Adrenal gland (tissue), 12 donors: ENCODE data around the gene UBL7. TPM values are rescaled to one million over a fixed set of nuclear protein-coding genes. Genes with fewer than 3 reads are reported as not detected.

ENCODE experiments used
- DNase-seq, 7 donors: peaks; one replicate each; pipeline ENCODE4 v3.0.0-alpha.2; 2019 to 2020
- H3K27ac ChIP-seq, 5 donors: fragments of 200-600 bp; sonication (generic) in 4 of 5; 1 replicate in 3 of 5; 2 replicates in 2 of 5; pipeline versions ENCODE4 v1.5.1 to v1.8.0; 2016 to 2020; ENCODE audit warnings: mild to moderate bottlenecking in 1 of 5
- H3K27me3 ChIP-seq: fragments of 200-600 bp; 2 replicates; pipeline ENCODE4 v1.8.0; 2021
- H3K36me3 ChIP-seq, 2 donors: fragments of 200-600 bp; replicated peaks in 1 of 2; 1 replicate in 1 of 2; 2 replicates in 1 of 2; pipeline versions ENCODE4 v1.5.1 to v1.8.0; 2018 to 2022
- H3K4me1 ChIP-seq, 2 donors: fragments of 200-600 bp; replicated peaks in 1 of 2; 1 replicate in 1 of 2; 2 replicates in 1 of 2; pipeline versions ENCODE4 v1.5.1 to v1.8.0; 2018 to 2021
- H3K4me3 ChIP-seq, 4 donors: fragments of 200-600 bp; sonication (generic) in 3 of 4; one replicate each; pipeline ENCODE4 v1.5.1; 2016 to 2018
- H3K9me3 ChIP-seq, 3 donors: fragments of 200-600 bp; sonication (generic) in 1 of 3; replicated peaks in 1 of 3; 1 replicate in 2 of 3; 2 replicates in 1 of 3; pipeline versions ENCODE4 v1.5.1 to v1.8.0; 2016 to 2021
- POLR2A ChIP-seq, 2 donors: fragments of 450-650 bp; IDR thresholded peaks; one replicate each; pipeline ENCODE4 v1.6.1; 2017; ENCODE audit warnings: antibody characterized with exemption in 2 of 2, mild to moderate bottlenecking in 2 of 2, moderate library complexity in 1 of 2
- WGBS, 4 donors: extraction: QIAGEN DNeasy Blood & Tissue Kit in 2 of 4; methylation state at CpG; one replicate each; pipeline versions ENCODE4 v1.1.5 to v1.1.7; 2013 to 2017; 5-methylcytosine and 5-hydroxymethylcytosine counted together
- intact Hi-C, 2 donors: fragments of 100-400 bp; cut with DNase I; formaldehyde crosslinking; loops; one replicate each; pipeline versions ENCODE4 v1.14.1 to v1.15.0; 2022 to 2023
- polyA plus RNA-seq, 3 donors: library from polyadenylated mRNA; stranded (reverse); fragments of 200-250 nt in 2 of 3; fragments of 350-450 nt in 1 of 3; fragmentation: Illumina TruSeq in 1 of 3; extraction: RNeasy Lipid Tissue Mini Kit (QIAGEN cat#74804) in 1 of 3; gene quantifications; one replicate each; pipeline ENCODE4 v1.2.3, GENCODE V29; 2013 to 2014
- total RNA-seq, 9 donors: library from RNA; depleted of rRNA in 4 of 9; stranded (reverse); fragments of >200 nt in 4 of 9; fragments of 120-200 nt in 1 of 9; fragmentation: NEBNext Ultra II Directional in 1 of 9; extraction: Animal tissue kit (Norgen Biotek cat#: 25700) in 1 of 9; gene quantifications; one replicate each; pipeline versions ENCODE4 v1.1.0 to v1.2.4, GENCODE V29; 2013 to 2023
- TF ChIP-seq, protein P1 (sequence below), 6 experiments: fragments of 450-650 bp in 4 of 6; fragments of 200-600 bp in 2 of 6; sonication (generic) in 1 of 6; IDR thresholded peaks; 1 replicate in 5 of 6; 2 replicates in 1 of 6; pipeline versions ENCODE4 v1.5.1 to v1.8.0; 2016 to 2021; ENCODE audit warnings: antibody characterized with exemption in 6 of 6, mild to moderate bottlenecking in 2 of 6, moderate library complexity in 1 of 6
- donor health status: healthy with polysubstance abuse.
- donor health status: Bipolar disorder and iron deficiency.
- donor health status: DM: yes; HTN: yes; CAD: no.
- donor health status: DM: no; HTN: no; CAD: no.
- donor health status: DM: no; HTN: no; CAD: no.
- donor health status: DM: yes; HTN: yes; CAD: no.

Gene UBL7
- total and polyA plus RNA-seq, 12 donors, result 16.0 to 85.0 (median 50.2) TPM

DNA sequence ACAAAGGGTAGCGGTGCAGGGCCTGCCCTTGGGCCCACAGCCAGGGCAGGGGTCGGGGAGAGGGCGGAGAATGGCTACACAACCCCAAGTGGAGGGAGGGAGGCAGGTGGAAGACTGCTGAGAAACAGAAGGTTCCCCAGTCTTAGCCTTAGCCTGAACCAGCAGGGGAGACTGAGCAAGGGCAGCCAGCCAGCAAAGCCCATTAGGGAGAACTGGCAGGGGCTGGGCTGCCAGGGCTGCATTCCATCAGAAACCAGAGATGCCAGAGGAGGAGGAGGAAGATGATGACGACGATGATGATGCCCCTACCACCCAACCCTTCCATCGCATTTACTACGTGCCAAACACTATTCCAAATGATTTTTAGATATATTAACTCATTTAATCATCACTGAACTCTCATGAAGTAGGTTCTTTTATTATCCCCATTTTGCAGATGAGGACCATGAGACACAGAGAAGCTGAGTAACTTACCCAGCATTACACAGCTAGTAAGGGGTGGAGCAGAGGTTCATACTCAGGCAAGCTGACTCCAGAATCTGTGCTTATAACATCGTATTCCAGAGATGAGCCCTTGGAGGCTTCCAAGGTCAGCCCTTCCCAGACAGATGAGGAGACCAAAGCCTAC lies 35.9 kb downstream of the UBL7 start:
- Histone ChIP-seq H3K9me3 (no peaks in the 10 kb centered on the region), H3K4me3 (no peak overlapping the region), H3K36me3 (no peaks in the 10 kb centered on the region), H3K27ac (no peak overlapping the region), H3K27me3 (no peaks in the 10 kb centered on the region), H3K4me1 (peaks cover 6 to 27% of the 10 kb centered on the region in 2 donors)
- TF ChIP-seq, protein P1, sequence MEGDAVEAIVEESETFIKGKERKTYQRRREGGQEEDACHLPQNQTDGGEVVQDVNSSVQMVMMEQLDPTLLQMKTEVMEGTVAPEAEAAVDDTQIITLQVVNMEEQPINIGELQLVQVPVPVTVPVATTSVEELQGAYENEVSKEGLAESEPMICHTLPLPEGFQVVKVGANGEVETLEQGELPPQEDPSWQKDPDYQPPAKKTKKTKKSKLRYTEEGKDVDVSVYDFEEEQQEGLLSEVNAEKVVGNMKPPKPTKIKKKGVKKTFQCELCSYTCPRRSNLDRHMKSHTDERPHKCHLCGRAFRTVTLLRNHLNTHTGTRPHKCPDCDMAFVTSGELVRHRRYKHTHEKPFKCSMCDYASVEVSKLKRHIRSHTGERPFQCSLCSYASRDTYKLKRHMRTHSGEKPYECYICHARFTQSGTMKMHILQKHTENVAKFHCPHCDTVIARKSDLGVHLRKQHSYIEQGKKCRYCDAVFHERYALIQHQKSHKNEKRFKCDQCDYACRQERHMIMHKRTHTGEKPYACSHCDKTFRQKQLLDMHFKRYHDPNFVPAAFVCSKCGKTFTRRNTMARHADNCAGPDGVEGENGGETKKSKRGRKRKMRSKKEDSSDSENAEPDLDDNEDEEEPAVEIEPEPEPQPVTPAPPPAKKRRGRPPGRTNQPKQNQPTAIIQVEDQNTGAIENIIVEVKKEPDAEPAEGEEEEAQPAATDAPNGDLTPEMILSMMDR (IDR thresholded peaks at IDR 0.05), result no peak
- no peak for TF ChIP-seq POLR2A (IDR thresholded peaks at IDR 0.05)
- intact Hi-C loops, result no loop called here
- DNase-seq, result no peak
- 78 to 92% (median 83%) methylated on average over 7 to 8 of the region's 8 CpGs for WGBS, 4 donors

DNA sequence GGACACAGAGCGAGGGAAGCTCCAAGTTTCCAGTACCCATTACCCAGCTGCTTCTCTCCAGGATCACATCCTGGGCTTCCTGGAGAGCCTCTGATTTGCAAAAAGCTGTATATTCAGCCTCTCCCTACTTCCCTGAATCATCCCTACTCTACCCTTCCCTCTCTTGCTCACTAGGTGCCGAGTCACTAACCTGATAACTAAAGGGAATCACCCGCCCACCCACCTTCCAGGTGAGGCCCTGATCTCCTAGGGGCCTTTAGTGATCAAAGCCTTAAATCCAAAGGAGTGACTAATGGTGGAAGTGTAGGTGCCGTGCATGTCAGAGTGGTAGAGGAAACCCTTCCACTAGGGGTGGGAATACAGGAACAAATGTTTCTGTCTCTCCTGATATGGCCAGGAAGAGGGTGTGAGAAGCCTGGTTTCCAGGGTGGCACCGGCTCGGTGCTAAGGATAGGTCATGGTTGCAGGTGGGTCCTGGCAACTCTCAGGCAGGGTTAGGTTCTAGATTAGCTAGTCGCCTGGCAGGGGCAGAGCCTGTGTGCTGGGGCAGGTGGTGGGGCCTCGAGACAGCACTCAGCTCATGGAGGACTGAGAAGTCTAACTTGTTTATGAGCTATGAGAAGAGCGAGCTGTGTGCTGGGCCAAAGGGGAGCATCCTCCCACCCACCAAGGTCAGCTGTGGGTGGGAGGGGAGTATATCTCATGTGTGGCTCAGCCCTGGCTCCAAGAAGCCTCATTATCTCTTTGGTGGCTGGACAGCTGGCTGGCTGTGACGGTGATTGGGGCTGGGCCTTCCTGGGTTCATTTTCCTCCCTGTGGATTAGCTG lies 37.3 kb downstream of the UBL7 start:
- H3K4me3 ChIP-seq, result no peak overlapping the region
- peak overlapping the region in 1 of 5 donors; percentile 68 for H3K27ac ChIP-seq
- TF ChIP-seq POLR2A (IDR thresholded peaks at IDR 0.05), result no peak
- TF ChIP-seq, protein P1 (IDR thresholded peaks at IDR 0.05), result no peak
- no peak for DNase-seq
- no peaks in the 10 kb centered on the region for H3K27me3 ChIP-seq
- WGBS, 4 donors, result 76 to 86% (median 83%) methylated on average over 8 to 10 of the region's 10 CpGs
- no peaks in the 10 kb centered on the region for H3K36me3 ChIP-seq
- H3K4me1 ChIP-seq, result peaks cover 6 to 32% of the 10 kb centered on the region in 2 donors
- intact Hi-C loops, result no loop called here
- H3K9me3 ChIP-seq, result no peaks in the 10 kb centered on the region

DNA sequence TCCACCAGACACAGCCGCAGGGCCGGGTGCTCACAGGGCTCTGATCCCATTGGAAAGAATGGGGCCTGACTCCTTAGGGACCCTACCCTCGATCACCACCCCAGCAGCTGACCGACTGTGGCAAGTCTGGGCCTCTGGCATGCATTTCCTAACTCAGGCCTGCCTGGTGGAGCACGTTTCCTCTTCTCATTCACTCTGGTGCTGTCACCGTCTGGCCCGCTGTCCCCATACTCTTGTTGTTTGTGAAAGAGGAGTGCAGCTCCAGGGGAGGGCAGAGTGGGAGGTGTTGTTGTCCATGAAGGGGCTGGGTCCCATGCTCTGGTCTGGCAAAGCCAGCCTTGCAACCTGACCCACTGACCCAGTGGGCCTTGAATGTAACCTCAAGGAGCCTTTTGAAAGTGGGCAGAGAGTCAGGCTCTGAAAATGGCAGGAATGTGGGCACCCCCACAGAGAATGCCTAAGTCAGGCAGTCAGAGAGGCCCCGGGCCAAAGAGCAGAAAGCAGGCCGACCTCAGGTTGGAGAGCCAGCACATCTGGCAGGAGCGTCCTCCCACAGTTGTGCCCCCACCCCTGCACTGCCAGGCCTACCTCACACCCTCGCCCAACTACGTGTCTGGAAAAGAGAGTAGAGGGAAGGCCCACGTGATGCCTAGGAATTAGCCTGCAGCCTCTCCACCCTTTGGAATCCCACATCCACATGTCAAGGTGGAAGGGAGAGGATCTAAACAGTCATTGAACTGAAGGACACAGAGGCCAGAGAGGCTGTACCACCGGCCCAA lies 38.1 kb downstream of the UBL7 start:
- H3K27me3 ChIP-seq, result no peaks in the 10 kb centered on the region
- H3K36me3 ChIP-seq, result no peaks in the 10 kb centered on the region
- TF ChIP-seq, protein P1 (IDR thresholded peaks at IDR 0.05), result no peak
- no peak for TF ChIP-seq POLR2A (IDR thresholded peaks at IDR 0.05)
- DNase-seq, result peak in 3 of 7 donors; percentile 31 to 59 (median 39)
- intact Hi-C loops, result no loop called here
- H3K9me3 ChIP-seq, result no peaks in the 10 kb centered on the region
- WGBS, 4 donors, result 69 to 76% (median 73%) methylated on average over 7 to 14 of the region's 14 CpGs
- H3K4me3 ChIP-seq, result no peak overlapping the region
- H3K4me1 ChIP-seq, result peaks cover 6 to 32% of the 10 kb centered on the region in 2 donors
- H3K27ac ChIP-seq, result peak overlapping the region in 1 of 5 donors; percentile 68

DNA sequence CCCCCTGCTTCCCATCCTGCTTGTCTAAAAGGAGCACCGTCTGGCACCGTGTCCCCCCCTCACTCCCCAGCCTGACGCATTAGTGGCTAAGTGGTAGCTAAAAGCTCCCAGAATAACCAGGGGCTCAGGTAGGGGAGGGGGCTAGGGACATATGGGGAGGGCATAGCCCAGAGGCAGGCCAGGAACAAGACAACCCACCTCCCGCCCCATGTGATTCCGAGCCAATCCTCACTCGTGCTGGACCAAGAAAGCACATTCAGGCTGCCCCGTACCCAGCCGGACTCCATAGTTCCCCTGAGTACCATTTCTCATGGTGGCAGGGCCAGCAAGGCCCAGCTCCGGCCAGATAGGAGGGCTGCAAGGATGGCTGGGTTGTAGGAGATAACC lies 38.7 kb downstream of the UBL7 start:
- Histone ChIP-seq H3K4me3 (no peak overlapping the region), H3K27ac (peak overlapping the region in 1 of 5 donors; percentile 68)

More for the DNA sequence above, 38.7 kb downstream of the UBL7 start:
- DNase-seq, result no peak
- peaks cover 6 to 32% of the 10 kb centered on the region in 2 donors for H3K4me1 ChIP-seq
- H3K36me3 ChIP-seq, result no peaks in the 10 kb centered on the region
- intact Hi-C loops, result no loop called here
- no peaks in the 10 kb centered on the region for H3K27me3 ChIP-seq
- H3K9me3 ChIP-seq, result no peaks in the 10 kb centered on the region
- TF ChIP-seq, protein P1 (IDR thresholded peaks at IDR 0.05), result no peak
- no peak for TF ChIP-seq POLR2A (IDR thresholded peaks at IDR 0.05)
- 74 to 91% (median 87%) methylated on average over 7 to 9 of the region's 9 CpGs for WGBS, 4 donors
